Adrenal gland (tissue), 5 donors: ENCODE measurements around the gene HOXD10.

Experiments
- POLR2A ChIP-seq, 2 donors: fragments of 450-650 bp; IDR thresholded peaks; one replicate each; pipeline ENCODE4 v1.6.1; 2017; ENCODE audit warnings: antibody characterized with exemption in 2 of 2, mild to moderate bottlenecking in 2 of 2, moderate library complexity in 1 of 2
- TF ChIP-seq, protein P1 (sequence below), 6 experiments: fragments of 450-650 bp in 4 of 6; fragments of 200-600 bp in 2 of 6; sonication (generic) in 1 of 6; IDR thresholded peaks; 1 replicate in 5 of 6; 2 replicates in 1 of 6; pipeline versions ENCODE4 v1.5.1 to v1.8.0; 2016 to 2021; ENCODE audit warnings: antibody characterized with exemption in 6 of 6, mild to moderate bottlenecking in 2 of 6, moderate library complexity in 1 of 6
- donor health status: DM: no; HTN: no; CAD: no.

DNA sequence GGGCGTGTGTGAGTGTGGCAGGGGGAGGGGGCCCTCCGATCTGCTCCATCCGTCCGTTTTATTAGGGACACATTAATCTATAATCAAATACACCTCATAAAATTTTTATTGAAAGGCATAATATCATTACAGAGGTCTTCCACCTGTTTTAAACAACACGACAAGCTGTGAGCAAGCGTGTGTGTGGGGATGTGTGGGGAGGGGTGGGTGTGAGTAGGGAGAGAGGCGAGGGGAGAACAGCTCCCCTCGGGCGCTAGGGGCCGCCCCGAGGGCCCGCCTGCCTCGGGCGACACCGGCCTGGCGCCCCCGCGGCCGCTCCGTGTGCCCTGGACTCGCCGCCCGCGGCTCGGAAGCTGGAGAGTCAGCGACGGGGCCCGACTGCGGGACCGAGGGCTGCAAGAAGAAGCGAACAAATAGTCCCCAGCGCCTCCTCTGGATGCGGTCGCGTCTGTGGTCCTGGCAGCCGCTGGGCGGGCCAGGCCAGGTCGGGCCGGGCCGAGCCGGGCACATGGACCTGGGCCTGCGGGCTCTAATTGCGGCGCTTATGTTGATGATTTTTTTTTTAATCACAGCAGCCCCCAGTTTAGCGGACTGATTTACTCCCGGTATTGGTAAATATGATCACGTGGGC, 5.6 kb downstream of the HOXD10 start:
- TF ChIP-seq, protein P1, sequence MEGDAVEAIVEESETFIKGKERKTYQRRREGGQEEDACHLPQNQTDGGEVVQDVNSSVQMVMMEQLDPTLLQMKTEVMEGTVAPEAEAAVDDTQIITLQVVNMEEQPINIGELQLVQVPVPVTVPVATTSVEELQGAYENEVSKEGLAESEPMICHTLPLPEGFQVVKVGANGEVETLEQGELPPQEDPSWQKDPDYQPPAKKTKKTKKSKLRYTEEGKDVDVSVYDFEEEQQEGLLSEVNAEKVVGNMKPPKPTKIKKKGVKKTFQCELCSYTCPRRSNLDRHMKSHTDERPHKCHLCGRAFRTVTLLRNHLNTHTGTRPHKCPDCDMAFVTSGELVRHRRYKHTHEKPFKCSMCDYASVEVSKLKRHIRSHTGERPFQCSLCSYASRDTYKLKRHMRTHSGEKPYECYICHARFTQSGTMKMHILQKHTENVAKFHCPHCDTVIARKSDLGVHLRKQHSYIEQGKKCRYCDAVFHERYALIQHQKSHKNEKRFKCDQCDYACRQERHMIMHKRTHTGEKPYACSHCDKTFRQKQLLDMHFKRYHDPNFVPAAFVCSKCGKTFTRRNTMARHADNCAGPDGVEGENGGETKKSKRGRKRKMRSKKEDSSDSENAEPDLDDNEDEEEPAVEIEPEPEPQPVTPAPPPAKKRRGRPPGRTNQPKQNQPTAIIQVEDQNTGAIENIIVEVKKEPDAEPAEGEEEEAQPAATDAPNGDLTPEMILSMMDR (IDR thresholded peaks at IDR 0.05), result no peak
- TF ChIP-seq POLR2A (IDR thresholded peaks at IDR 0.05), result no peak
